Hepatocyte (in vitro differentiated cells): ENCODE measurements around the gene GPR18.

Source experiments
- CTCF ChIP-seq: fragments of 200-600 bp; sonication (generic); IDR thresholded peaks from 2 replicates; pipeline ENCODE4 v1.5.1; 2016; ENCODE audit warnings: antibody characterized with exemption, mild to moderate bottlenecking; ENCODE audit not compliant: poor library complexity
- EZH2 ChIP-seq: fragments of 200-600 bp; sonication (generic); IDR thresholded peaks from 2 replicates; pipeline ENCODE4 v1.6.1; 2016; ENCODE audit warnings: antibody characterized with exemption, mild to moderate bottlenecking, borderline replicate concordance

GRCh38 chr13:99279637-99280036 lies 21.5 kb upstream of the GPR18 start:
- TF ChIP-seq CTCF, result no peak
- TF ChIP-seq EZH2, result no peak
